PFSK-1 (cell line): ENCODE measurements around the gene FLT4.

Experiments
- POLR2AphosphoS5 ChIP-seq: IDR thresholded peaks from 2 replicates; pipeline ENCODE4 v1.6.1; 2012; ENCODE audit warnings: low read depth, mild to moderate bottlenecking, control low read depth, low read length, moderate library complexity
- REST ChIP-seq, 2 experiments: IDR thresholded peaks; 2 replicates each; pipeline versions ENCODE4 v1.6.1 to v1.8.0; 2011 to 2012; ENCODE audit warnings: low read depth in 2 of 2, low read length in 2 of 2, control low read depth in 1 of 2, inconsistent platforms in 1 of 2, mild to moderate bottlenecking in 1 of 2, moderate library complexity in 1 of 2; ENCODE audit not compliant: insufficient read depth in 1 of 2
- TAF1 ChIP-seq: IDR thresholded peaks from 2 replicates; pipeline ENCODE4 v1.6.1; 2012; ENCODE audit warnings: low read length, control low read depth, borderline replicate concordance; ENCODE audit not compliant: insufficient read depth

GRCh38 chr5:180593446-180594206 is 55.8 kb downstream of the FLT4 start:
- no peak for TF ChIP-seq REST (IDR thresholded peaks at IDR 0.05; ENCODE audit: insufficient read depth in 1 of 2, low read depth in 2 of 2, low read length in 2 of 2)
- TF ChIP-seq TAF1 = no peak
- no peak for TF ChIP-seq POLR2AphosphoS5
